Right renal pelvis (tissue), 4 donors: ENCODE results near the gene CACNA2D1. TPM values are rescaled to one million over a fixed set of nuclear protein-coding genes. Genes with fewer than 3 reads are reported as not detected.

Experiments
- DNase-seq, 4 donors: peaks; one replicate each; pipeline ENCODE4 v3.0.0-alpha.2; 2013; ENCODE audit warnings: low read depth in 4 of 4, low spot score in 3 of 4, missing footprints in 1 of 4
- polyA plus RNA-seq, 4 donors: library from polyadenylated mRNA; unstranded; fragments of 120-200 nt; gene quantifications; one replicate each; pipeline ENCODE4 v1.2.1, GENCODE V29; 2013; ENCODE audit not compliant: insufficient read length in 4 of 4

The CACNA2D1 gene
- polyA plus RNA-seq, 4 donors, result 24.3 to 29.1 (median 26.3) TPM

DNA sequence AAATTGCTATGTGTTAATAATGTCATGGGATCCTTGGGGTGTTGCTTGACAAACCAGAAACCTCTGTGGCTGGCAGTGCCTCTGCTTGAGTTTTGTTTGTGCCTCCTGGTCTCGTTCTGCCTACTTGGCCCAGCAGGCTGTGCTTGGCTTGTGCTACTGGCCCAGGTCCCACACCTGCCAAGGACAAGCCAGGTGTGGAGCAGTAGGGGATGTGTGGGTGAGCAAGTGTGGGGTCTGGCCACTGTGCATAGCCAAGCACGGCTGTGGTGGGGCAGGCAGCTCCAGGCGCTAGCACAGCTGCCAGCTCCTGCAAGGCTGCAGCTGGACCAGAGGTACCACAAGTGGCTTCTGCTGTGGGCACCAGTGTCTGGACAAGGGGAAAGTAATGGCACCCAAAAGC, 524.1 kb downstream of the CACNA2D1 start:
- no peak for DNase-seq

- no peak for DNase-seq
Observed at GRCh38 chr7:81908220-81908619, 535.4 kb downstream of the CACNA2D1 start.

DNA sequence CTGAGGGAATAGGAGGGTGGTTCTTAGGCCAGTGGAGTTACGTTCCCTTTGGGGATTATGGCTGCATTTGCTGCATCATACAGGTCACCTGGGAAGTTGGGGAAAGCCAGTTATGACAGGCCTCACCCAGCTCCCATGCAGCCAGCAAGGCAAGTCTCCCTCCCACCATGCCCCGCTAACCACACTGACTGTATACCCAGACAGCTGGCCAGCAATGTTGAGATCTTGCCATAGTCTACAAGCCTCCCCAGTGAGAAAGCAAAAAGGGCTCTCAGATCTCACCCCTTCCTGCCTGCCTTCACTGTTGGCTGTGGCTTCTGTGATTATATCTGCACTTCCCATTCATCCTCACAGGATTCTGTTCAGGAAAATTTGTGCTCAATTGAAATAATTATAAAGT, 540.5 kb downstream of the CACNA2D1 start:
- no peak for DNase-seq

DNA sequence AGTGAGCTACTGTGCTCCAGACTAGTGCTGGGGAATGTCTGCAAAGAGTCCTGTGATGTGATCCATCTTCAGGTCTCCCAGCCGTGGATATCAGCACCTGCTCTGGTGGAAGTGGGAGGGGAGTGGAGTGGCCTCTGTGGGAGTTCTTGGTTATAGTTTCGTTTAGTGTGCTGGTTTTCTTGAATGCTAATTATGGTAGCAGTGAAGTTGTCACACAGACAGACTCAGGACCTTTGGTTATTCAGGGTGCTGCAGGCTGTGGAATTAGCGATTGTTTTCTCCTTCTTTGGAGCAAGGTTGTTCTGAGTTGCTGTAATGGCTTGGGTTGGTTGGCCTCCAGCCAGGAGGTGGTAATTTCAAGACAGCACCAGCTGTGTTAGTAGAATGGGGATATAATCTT, 541.0 kb downstream of the CACNA2D1 start:
- no peak for DNase-seq
